OCI-LY3 (cell line): ENCODE measurements around the gene TFR2.

Experiments used
- CTCF ChIP-seq: fragments of 200-600, 300-600 bp; sonication (generic); IDR thresholded peaks from 2 replicates; pipeline ENCODE4 v1.5.1; 2014; ENCODE audit warnings: antibody characterized with exemption, low read length, low read depth
- EZH2phosphoT487 ChIP-seq: fragments of 200-600 bp; shearing (Covaris generic); IDR thresholded peaks from 2 replicates; pipeline ENCODE4 v1.6.1; 2018; ENCODE audit warnings: antibody characterized with exemption, mixed run types, low read depth

- TF ChIP-seq CTCF (no peak), EZH2phosphoT487 (no peak)
Measured at GRCh38 chr7:100687261-100687660, 45.9 kb upstream of the TFR2 start.
